DMS79 (cell line): ENCODE results near the gene OR2V2.
"Not testable (repeated sequence)": the region's sequence is repeated elsewhere in the genome, so short reads cannot be mapped to it uniquely, and the experiment has no call there.

Experiments
- DNase-seq: peaks from one replicate; lab custom pipeline; 2025; lab: John Stamatoyannopoulos, UW

Gene OR2V2

DNA sequence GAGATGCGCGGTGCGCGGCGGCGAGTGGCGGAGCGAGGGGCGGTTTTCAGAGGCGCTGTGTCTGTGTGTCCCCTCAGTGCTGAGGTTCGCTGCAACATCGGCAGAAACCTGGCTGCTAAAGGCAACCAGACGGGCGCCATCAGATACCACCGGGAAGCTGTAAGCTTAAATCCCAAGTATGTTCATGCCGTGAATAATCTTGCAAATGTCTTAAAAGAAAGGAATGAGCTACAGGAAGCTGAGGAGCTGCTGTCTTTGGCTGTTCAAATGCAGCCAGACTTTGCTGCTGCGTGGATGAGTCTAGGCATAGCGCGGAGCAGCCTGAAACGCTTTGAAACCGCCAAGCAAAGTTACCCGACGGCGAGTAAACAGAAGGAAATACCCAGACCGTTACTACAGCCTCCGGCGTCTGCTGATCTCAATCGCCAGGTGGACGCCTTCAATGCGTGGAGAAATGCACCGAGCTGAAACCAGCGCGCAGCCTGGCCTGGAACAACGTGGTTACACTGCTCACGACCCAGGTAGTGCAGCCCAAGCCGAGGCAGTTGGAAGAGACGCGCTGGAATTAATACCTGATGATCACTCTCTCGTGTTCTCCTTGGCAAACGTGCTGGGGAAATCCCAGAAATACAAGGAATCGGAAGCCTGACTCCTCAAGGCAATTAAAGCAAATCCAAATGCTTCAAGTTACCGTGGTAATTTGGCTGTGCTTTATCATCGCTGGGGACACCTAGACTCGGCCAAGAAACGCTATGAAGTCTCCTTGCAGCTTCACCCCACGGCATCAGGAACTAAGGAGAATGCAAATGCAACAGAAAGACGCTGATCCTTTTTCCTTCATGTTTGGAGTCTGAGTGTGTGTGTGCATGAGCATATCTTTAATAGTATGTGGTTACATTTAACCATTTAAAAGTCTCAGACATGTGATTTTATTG is 32.3 kb upstream of the OR2V2 start:
- DNase-seq: no peak

DNA sequence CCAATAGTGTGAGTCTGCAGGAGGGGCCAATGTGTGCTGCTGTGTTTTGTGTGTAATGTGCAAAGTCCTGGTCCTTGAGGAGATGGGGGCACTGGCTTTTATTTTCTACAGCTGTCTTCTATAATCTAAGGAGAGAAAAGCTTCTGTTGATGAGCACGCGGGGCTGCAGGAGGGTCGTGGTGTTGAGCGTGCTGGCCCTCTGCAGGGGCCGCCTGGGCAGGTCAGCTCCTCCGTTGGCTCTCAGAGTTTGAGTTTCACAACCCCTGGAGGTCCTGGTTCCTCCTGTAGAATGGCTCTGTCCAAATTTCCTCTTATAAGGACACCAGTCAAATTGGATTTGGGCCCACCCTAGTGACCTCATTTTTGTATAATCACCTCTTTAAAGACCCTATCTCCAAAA is 29.0 kb upstream of the OR2V2 start:
- no peak for DNase-seq

DNA sequence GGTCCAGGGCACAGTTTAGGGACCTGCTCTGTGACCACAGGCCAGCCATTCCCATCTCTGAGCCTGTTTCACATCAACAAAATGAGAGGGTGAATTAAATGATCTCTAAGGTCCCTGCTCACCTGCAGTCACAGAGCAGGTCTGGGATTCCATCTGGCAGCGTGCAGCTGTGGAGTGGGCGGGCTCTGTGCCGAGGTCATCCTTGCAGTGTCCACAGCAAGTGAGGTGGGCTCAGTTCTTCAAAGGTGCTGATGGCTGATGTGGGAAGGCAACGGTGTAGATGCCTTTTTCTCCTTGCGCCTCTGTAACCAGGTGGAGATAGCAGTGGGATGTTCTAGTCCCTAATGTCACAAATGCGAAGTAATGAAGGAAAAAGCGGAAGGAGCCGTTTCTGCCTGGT is 28.3 kb upstream of the OR2V2 start:
- DNase-seq: no peak

DNA sequence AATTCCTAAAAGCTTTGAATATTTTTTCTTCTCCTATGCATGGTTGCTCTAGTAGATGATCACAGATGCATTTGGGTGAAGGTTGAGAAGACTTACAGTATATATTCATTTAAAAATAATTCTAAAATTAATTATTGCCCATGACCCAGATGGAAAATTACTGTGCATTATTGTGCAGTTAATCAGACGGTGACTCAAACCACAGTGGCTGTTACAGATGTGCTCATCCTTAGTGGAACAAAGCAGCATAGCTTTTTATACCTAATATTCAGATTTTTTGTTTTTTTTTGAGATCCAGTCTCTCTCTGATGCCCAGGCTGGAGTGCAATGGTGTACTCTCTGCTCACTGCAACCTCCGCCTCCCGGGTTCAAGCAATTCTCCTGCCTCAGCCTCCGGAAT is 27.1 kb upstream of the OR2V2 start:
- DNase-seq: no peak

DNA sequence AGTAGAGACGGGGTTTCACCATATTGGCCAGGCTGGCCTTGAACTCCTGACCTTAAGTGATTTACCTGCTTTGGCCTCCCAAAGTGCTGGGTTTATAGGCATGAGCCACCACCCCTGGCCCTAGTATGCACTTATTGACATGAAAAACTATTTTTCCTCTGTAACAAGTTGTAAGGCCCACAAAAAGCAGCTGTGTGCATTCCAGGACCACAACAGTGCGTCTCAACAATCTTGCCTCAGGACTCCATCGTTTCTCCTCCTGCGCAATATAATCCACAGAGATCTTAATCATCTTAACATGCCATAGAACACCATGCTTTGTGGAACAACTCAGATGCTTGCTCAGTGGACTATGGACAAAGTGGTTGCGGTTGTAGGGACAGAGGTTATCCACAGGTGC is 26.6 kb upstream of the OR2V2 start:
- DNase-seq: no peak

DNA sequence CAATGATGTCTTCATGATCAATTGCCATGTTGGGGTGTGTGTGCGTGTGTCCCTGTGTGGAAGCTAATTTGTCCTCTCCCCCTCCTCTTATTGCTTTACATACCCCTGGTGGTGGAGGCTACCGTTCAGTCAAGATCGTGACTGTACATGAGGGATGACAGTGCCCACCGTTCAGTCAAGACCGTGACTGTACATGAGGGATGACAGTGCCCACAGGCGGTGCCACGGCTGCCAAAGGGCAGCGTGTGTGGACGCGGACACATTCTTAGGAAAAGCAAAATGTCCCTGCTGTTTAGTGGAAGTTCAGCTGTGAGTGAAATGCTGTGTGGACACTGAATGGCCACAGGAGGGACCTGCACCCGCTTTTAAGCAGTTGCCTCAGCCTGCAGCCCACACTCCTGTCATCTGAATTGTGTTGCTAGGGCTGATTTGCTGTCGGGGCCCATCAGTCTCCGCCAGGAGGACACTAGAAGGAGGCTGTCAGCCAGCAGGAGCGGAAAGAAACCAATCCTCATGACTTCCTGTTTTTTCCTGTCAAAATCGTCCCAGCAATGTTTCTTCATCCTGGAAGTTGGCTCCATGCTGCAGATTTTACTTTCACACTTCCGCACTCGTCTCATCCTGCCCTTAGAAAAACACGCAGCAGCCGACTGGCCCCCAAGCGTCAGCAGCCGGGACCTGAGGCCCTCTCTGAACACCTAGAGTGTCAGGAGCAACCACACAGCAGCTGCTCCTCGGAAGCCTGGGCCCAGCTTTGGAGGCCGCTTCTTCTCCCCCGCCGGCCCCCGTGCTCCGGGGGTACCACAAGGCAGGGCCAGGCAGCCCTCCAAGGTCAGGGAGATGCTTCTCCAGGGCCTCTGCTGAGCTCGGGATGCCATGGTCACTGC is 25.5 kb upstream of the OR2V2 start:
- no peak for DNase-seq

DNA sequence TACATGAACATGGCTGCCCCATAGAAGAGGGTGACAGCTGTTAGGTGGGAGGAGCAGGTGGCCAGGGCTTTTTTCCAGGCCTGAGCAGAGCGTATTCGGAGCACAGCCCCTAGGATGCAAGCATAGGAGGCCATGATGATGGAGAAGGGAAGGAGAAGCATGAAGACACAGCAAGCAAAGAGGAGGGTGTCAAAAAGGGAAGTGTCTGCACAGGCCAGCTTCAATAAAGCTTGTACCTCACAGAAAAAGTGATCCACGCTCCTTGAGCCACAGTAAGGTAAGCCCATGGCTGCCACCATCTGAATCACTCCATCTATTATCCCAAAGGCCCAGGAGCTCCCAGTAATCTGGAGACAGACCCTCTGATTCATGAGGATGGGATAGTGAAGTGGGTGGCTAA is 22.9 kb upstream of the OR2V2 start:
- no peak for DNase-seq

DNA sequence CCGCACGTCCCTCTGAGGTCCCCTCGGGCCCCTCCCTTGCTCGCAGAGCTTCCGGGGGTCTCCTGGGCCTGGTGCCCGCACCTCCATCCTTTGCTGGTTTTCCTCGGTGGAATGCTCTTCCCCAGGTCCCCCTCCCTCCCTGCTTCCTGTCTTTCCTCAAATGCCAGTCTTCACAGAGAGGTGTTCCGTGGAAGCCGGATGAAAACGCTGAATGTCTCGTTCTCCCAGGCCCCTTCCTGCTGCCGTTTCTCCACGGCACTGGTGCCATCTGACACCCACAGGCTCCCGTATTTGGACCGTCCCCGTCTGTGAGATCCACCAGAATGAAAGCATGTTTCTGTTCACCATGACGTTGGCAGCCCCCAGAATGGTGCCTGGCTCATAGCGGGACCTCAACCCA is 20.5 kb upstream of the OR2V2 start:
- DNase-seq: no peak

DNA sequence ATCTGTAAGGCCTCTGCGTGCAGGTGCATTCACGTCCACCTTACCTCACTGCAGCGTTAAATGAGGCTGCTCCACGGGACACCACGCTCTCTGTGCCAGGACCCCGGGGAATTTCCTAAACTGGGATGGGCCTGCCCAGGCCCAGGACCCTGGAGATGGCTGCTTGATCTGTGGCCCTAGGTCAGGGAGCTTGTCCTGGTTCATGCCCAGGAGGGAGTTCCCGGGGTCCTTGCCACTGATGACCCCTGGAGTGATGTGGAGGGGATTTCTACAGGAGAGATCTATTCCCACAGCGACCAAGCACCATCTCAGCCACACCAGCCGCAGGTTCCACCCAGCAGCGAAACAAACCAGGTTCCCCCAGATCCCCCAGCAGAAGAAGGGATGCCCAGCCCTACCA is 19.9 kb upstream of the OR2V2 start:
- DNase-seq: no peak

DNA sequence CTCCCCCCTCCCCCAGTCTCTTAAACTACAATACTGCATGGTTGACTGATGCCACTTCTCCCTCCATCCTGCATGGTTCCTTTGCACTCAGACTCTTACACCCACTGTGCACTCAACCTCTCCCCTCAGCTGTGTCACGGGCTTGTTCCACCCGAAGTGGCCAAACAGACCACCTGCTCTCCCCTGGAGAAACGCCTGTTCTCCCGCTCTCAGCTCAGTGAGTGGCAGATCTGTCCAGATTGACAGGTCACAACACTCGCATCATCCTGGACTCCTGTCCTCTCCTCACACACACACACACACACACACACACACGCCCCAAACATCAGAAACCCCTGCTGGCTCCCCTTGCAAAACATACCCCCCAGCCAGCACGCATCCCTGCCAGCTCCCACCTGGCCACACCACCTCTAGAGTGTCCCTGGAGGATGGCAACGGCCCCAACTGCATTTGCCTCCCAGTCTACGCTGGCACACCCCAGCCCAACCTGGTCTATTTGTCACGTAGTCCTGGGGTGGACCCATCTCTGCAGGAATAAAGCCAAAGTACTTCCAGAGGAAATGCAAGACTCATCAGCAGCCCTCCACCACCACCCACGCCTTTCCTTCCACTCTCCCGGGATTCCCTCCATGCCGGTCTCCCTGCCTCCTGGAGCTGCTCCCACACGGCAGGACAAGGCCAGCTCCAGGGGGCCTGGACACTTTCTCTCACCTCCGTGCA is 19.3 kb upstream of the OR2V2 start:
- no peak for DNase-seq

DNA sequence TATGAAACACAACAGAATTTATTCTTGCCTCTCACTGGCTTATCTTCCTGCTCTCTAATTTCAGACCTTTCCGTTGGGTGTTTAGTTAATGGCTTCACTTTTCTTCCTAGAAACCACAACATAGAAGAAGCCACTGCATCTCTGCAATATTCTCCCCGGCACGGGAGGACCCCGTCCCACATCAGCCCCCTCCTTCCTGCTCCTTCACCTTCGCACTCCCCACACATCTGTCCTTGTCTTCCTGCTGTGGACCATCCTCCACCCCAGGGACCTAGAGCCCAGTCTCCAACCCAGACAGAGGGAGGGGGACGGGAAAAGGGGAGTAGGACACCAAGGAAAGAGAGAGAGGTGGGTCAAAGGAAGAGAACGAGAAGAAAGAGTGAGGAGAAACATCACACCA is 17.8 kb upstream of the OR2V2 start:
- no peak for DNase-seq

DNA sequence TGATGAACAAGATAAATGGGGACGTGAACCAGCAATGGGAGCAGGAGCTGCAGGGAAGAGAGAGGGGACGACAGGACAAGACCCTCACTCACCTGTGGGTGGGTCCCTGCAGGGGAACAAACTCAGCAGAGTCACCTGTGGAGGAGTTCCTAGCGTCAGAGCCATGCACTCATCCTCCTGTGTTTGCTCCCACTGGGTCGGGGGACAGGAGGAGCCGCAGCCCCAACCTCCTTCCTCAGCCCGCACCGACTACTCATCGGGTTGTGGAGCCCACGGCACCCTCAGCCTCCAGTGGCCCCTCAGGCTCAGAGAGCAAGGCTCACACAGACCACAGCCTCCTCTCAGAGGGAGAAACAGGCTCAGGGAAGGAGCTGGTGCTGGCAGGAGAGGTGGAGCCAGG is 17.3 kb upstream of the OR2V2 start:
- not testable (repeated sequence) for DNase-seq

DNA sequence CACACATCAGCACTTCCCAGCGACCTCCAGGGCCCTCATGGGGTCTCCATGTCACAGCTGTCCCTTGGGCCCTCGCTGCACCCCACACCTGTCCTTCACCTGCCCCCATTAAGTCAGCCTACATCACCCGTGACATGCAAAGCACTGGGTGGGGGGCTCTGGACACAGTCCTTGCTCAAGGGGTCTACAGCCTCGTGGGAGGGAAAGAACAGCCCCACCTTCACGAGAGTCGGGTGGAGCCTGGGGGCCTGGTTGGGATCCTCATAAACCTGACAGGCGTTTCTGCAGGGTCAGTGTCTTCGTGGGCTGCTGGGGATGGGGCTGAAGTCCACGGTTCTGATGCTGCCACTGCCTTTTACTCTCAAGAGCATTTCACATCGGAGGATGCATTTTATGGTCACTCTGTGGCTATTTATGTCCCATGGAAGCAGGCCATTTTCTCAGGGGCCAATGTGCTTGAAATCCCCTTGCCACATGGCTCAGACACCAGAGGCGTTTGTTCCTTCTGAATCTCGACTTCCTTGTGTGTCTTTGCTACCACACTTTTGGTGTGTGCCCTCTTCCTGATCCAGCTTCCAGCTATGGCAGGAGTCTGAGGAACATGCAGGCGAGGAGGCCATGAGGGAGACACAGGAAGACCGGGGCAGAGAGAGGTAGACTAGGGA is 16.4 kb upstream of the OR2V2 start, which contains the start of gene OR2V1:
OR2V1 (minus strand) TSS at position 338 of the 665 bp plus-strand sequence. CDS start 5,865 bp downstream, outside the sequence.
- DNase-seq: no peak

DNA sequence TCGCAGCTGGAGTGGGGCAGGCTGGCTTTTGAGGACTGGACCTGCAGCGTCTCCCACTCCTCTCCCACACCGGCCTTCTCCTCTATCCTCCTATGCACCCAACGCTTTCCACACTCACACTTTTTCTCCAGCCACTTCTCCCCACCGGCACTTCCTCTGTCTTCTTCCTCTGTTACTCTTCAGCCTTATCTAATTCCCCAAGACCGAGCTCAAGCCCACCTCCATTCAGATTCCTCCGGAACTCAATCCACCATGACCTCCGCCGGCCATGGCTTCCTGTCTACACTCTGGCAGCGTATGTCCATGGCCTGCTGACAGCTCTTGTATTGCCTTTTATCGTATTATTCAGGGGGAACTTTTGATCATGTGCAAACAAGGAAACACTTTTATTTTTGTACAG is 15.9 kb upstream of the OR2V2 start:
- no peak for DNase-seq

DNA sequence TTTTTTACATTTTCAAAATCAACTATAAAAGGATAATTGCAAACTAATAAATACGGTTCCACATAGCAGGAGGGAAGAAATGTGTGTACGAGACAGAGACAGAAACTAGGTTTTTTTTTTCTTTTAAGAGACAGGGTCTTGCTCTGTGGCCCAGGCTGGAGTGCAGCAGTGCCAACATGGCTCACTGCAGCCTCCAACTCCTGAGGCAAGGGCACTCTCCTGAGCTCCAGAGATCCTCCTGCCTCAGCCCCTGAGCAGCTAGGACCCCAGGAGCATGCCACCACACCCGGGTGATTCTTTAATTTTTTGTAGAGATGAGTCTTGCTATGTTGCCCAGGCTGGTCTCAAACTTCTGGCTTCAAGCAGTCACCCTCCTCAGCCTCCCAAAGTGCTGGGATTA is 14.3 kb upstream of the OR2V2 start:
- DNase-seq: no peak

DNA sequence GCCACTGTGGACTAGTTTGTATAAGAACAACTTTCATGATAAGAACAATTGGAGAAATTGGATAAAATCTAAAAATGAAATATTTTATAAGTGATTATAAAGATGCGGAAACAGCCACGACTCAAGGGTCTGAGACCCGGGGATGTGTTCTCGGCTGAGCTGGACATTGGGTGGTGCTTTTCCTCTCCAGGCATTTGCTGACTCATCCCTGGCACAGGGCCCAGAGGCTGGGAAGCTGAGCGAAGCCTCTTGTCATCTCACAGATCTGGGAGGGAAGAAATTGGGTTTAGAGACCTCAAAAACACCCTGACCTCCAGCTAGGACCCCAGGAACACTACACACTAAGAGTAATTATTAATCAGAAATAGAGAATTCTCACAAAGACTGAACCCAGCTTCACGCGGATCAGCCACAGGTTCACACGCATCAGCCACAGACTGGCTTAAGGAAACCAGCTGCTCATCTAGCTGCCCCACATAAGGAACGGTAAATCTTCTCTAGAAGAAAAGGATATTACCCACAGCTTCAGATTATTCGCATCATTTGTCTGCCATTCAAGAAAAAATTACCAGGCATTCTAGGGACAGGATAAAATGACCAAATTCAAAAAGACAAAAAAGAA is 13.7 kb upstream of the OR2V2 start:
- DNase-seq: no peak

DNA sequence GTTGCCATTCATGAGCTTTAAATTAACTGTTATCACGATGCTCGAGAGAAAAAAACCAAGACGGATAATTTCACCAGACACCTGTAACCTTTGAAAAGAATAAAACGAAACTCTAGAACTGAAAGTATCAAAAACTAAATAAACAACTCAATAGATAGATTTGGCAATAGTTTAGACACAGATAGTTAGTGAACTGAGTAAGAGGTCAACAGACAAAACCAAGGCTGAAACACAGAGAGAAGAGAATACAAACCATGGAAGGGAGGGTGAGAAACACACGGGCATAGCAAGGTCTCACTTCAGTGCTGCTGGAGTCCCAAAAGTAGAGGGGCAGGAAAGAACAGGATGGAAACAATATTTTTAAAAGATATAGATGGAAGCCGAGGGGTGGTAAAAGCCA is 13.1 kb upstream of the OR2V2 start:
- no peak for DNase-seq

DNA sequence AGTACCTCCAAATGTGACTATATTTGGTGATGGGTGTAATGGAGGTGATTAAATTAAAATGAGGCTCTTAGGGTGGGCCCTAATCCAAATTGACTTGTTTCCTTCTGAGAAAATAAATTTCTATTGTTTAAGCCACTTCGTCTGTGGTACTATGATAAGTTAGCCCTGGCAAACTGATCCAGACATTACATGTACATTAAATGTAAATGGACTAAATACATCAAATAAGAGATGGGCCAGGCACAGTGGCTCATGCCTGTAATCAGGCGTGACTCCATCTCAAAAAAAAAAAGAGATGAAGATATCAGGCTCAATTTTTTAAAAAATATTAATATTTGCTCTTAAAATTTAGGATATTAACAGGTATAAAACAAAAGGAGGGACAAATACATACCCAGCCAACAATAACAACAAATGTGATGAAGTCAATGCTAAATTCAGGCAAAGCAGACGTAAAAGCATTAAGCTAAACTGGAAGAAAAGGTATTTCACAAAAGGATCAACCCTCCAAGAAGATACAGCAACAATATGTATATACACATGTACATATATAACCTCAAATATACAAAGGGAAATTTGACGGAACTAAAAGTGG is 10.9 kb upstream of the OR2V2 start:
- DNase-seq: no peak

DNA sequence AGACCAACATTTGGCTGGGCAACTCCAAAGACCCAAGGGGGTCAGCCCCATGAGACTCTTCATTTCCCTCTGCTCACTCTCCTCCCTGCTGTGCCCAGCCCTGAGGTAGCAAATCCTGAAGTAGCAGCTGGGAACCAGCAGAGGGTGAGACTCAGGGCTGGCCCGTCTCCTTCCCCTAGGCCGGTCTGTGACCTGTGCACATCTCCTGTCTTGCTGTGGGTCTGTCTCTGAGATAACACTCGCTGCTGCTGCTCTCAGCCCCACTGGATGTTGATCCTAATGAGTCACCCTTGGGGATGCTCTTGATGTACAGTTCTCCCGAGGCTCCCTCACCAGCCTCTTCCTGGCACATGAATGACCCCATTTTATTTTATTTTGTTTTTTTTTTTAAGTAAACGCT is 9.1 kb upstream of the OR2V2 start:
- DNase-seq: no peak

DNA sequence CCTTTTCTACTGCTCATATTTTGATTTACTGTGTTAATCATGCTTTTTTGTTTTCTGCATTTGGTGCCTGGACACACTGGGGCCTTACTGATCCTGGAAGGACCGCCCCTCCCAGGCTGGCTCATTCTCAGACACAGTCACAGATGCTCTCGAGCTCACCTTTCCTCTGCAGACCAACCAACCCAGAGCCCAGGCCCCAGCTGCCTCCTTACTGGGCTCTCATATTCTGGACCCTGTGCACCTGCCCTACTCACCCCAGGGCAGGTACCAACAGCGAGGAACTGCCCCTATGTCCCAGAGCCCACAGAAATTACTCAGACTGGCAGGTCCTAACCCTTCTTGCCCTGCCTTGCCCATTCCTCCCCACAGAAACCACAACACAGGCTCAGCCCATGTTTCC is 6.6 kb upstream of the OR2V2 start:
- no peak for DNase-seq

DNA sequence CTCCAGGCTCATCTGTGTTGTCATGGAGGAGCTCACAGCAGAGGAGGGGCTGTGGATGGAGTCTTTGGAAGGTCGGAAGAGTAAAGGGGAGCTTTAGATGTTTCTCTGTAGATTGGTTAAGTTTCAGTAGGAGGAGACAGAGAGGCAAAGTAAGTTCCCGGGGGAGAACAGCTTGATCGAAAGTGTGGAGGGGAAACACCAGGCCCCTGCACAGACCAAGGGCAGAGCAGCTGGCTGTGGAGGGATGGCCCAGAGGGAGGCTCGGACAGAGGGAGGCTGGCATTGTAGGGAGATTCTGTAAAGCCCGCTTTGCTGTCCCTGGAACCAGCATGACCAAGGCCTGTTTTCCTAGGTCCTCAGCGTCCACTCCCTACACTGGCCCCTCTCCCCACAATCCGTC is 5.3 kb upstream of the OR2V2 start:
- DNase-seq: no peak
